ENCODE data around the gene TMEM244. TPM values are rescaled to one million over a fixed set of nuclear protein-coding genes. Genes with fewer than 3 reads are reported as not detected.

Gene TMEM244
- total and polyA plus RNA-seq, 9 of the 15 experiments (the other 6 are each of a cell fraction or from before 2014, with no cell fraction given) = not detected

- Histone ChIP-seq H3K4me1 (replicated peaks in 1 of 2; ENCODE audit: control insufficient read depth in 2 of 2, insufficient read depth in 2 of 2, low read length in 2 of 2) (no peaks in the 10 kb centered on the region; a peak in 1 of 5 replicates), H3K9ac (ENCODE audit: insufficient read depth in 1 of 2, low read depth in 2 of 2, low read length in 2 of 2) (no peak overlapping the region), H3K79me2 (ENCODE audit: control insufficient read depth, insufficient read depth, low read length) (no peaks in the 10 kb centered on the region), H4K20me1 (replicated peaks; ENCODE audit: control insufficient read depth, insufficient read depth, low read length) (no peaks in the 10 kb centered on the region), H3K27me3 (ENCODE audit: control insufficient read depth in 2 of 2, insufficient read depth in 2 of 2, low read length in 2 of 2) (no peaks in the 10 kb centered on the region), H3K27ac (ENCODE audit: extremely low read depth, low read depth, low read length) (no peak overlapping the region), H3K4me3 (no peak overlapping the region), H2AFZ (ENCODE audit: low read depth, low read length) (no peak overlapping the region), H3K4me2 (ENCODE audit: insufficient read depth, low read length) (no peak overlapping the region), H3K9me1 (ENCODE audit: control insufficient read depth, insufficient read depth, low read length) (no peaks in the 10 kb centered on the region), H3K36me3 (ENCODE audit: control insufficient read depth, insufficient read depth, low read length) (no peaks in the 10 kb centered on the region), H3K9me3 (replicated peaks; ENCODE audit: control insufficient read depth, insufficient read depth, low read depth, low read length) (no peaks in the 10 kb centered on the region)
- FAIRE-seq (no peak), DNase-seq (ENCODE audit: extremely low read depth in 1 of 4, low spot score in 3 of 4) (no peak), ATAC-seq (no peak)
- POLR2A ChIA-PET = interaction anchor here (1.3 kb wide), 1 partner anchor 22 kb away, joined by 6 read pairs; no protein-coding TSS in a partner anchor
- BruUV-seq (replicated peaks) = no TSS peak
- intact Hi-C loops (cut with micrococcal nuclease) = no loop called here
- CTCF ChIA-PET (ENCODE audit: low intra/inter-chr PET ratio) = no interaction called here
- in situ Hi-C loops (cut with MboI) = no loop called here
- TF ChIP-seq UBTF (IDR thresholded peaks at IDR 0.05; ENCODE audit: borderline replicate concordance in 1 of 2, low read depth in 2 of 2, low read length in 2 of 2) (no peak), C11orf30 (IDR thresholded peaks at IDR 0.05; ENCODE audit: low read depth) (peak; percentile 48; the same call in 1 of the 2 replicates), ZNF644 (tag; IDR thresholded peaks at IDR 0.05; ENCODE audit: low read depth) (no peak), JUN (IDR thresholded peaks at IDR 0.05; ENCODE audit: borderline replicate concordance, low read depth, low read length) (no peak), JUN (CRISPR knock-in tag; IDR thresholded peaks at IDR 0.05; ENCODE audit: borderline replicate concordance) (no peak), TCFL5 (CRISPR knock-in tag; conservative IDR thresholded peaks at IDR 0.05) (no peak), ADNP (tag; IDR thresholded peaks at IDR 0.05) (no peak), RFX5 (IDR thresholded peaks at IDR 0.05; ENCODE audit: low read depth, low read length) (no peak), TEAD1 (CRISPR knock-in tag; IDR thresholded peaks at IDR 0.05) (no peak), SFPQ (IDR thresholded peaks at IDR 0.05; ENCODE audit: low read depth, low read length) (no peak), ZNF830 (CRISPR knock-in tag; IDR thresholded peaks at IDR 0.05) (no peak), ZNF316 (IDR thresholded peaks at IDR 0.05) (peak; percentile 49; the same call in 1 of the 2 replicates), CBX3 (IDR thresholded peaks at IDR 0.05; ENCODE audit: borderline replicate concordance in 1 of 2, low read length in 2 of 2) (no peak), MAFK (IDR thresholded peaks at IDR 0.05; ENCODE audit: low read length) (peak; percentile 76), HLTF (IDR thresholded peaks at IDR 0.05) (no peak), DDX20 (tag; IDR thresholded peaks at IDR 0.05; ENCODE audit: low read depth) (no peak), ELF1 (tag; IDR thresholded peaks at IDR 0.05) (no peak), RUNX1 (IDR thresholded peaks at IDR 0.05; ENCODE audit: low read depth) (no peak), HDAC1 (IDR thresholded peaks at IDR 0.05) (no peak), MAFF (IDR thresholded peaks at IDR 0.05; ENCODE audit: low read length) (peak; percentile 74)
These were observed 71.1 kb downstream of the TMEM244 start for GRCh38 chr6:129789974-129790373.

All from K562 (cell line).